WERI-Rb-1 (cell line): Measurements from ENCODE around the gene AFF1.

Experiments
- DNase-seq: peaks from one replicate; pipeline ENCODE4 v3.0.0-alpha.2; 2020
- H3K27ac ChIP-seq: fragments of 250-450 bp; sonication (Bioruptor Pico); 2 replicates; pipeline ENCODE4 v1.5.1; 2020; ENCODE audit warnings: mild to moderate bottlenecking, moderate library complexity
- H3K27me3 ChIP-seq: fragments of 250-450 bp; sonication (Bioruptor Pico); 2 replicates; pipeline ENCODE4 v1.5.1; 2021; ENCODE audit warnings: mild to moderate bottlenecking, low read depth, moderate library complexity; ENCODE audit not compliant: insufficient read depth, severe bottlenecking
- H3K36me3 ChIP-seq: fragments of 250-450 bp; sonication (Bioruptor Pico); 2 replicates; pipeline ENCODE4 v1.5.1; 2020; ENCODE audit warnings: mild to moderate bottlenecking, moderate library complexity
- H3K4me3 ChIP-seq: 2 replicates; pipeline ENCODE4 v1.5.1; 2011; ENCODE audit warnings: low read depth, mild to moderate bottlenecking, control low read depth, low read length
- H3K9me3 ChIP-seq: fragments of 250-450 bp; sonication (Bioruptor Pico); 2 replicates; pipeline ENCODE4 v1.5.1; 2021; ENCODE audit warnings: mild to moderate bottlenecking, moderate library complexity; ENCODE audit not compliant: severe bottlenecking
- TF ChIP-seq, protein P1 (sequence below): IDR thresholded peaks from 2 replicates; pipeline ENCODE4 v1.5.1; 2011; ENCODE audit warnings: low read depth, mild to moderate bottlenecking, control low read depth, inconsistent platforms, low read length

The AFF1 gene

DNA sequence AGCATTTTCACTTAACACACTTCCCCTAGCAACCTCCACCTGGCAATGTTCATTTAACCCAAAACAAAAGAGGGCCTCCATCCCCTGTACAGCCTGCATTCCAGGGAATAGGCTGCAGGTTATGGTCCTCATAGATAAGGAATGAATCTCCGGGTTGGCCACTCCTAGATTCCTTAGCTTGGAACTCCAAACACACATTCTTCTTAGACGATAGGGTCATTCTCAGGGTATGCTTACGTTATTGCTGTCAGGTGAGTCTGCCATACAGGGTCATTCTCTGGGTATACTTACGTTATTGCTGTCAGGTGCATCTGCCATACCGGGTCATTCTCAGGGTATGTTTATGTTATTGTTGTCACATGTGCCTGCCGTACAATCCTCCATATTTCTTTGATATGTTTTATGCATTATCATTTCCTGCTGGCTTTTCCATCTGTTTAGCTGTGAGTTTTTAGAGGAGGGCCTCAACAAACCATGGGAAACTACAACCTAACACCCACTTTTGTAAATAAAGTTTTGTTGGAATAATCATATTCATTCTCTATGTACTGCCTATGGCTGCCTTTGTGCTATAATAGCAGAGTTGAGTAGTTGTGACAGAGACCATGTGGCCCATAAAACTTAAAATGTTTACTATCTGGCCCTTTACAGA is 8.2 kb upstream of the AFF1 start:
- Histone ChIP-seq H3K9me3 (no peaks in the 10 kb centered on the region), H3K4me3 (no peak overlapping the region), H3K36me3 (no peaks in the 10 kb centered on the region), H3K27me3 (no peaks in the 10 kb centered on the region), H3K27ac (no peak overlapping the region)
- DNase-seq: no peak
- TF ChIP-seq, protein P1, sequence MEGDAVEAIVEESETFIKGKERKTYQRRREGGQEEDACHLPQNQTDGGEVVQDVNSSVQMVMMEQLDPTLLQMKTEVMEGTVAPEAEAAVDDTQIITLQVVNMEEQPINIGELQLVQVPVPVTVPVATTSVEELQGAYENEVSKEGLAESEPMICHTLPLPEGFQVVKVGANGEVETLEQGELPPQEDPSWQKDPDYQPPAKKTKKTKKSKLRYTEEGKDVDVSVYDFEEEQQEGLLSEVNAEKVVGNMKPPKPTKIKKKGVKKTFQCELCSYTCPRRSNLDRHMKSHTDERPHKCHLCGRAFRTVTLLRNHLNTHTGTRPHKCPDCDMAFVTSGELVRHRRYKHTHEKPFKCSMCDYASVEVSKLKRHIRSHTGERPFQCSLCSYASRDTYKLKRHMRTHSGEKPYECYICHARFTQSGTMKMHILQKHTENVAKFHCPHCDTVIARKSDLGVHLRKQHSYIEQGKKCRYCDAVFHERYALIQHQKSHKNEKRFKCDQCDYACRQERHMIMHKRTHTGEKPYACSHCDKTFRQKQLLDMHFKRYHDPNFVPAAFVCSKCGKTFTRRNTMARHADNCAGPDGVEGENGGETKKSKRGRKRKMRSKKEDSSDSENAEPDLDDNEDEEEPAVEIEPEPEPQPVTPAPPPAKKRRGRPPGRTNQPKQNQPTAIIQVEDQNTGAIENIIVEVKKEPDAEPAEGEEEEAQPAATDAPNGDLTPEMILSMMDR: no peak

DNA sequence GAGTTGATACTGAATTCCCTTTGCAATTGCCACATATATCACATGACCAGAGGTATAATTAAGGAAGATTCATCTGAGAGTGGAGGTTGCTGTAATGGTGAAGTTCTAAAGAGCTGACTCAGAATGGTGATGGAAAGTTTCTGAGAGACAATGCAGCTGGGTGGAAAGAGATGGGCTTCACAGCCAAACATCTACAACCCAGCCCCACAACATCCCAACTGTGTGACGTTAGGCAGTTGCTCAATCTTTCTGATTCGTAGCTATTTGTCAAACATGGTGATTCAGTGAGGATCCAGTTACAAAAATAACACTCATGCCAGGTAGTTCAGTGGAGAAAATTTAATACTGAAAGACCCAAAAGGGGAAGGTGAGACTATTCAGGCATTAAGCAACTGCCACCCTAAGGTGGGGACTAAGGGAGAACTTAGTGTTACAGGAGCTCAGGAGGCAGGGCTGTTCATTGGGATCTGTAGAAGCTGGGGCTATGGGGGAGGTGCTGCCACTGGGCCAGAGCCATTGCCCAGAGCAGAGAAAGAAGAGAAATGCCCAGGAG is 6.9 kb upstream of the AFF1 start:
- no peaks in the 10 kb centered on the region for H3K27me3 ChIP-seq
- H3K36me3 ChIP-seq: no peaks in the 10 kb centered on the region
- no peak for DNase-seq
- H3K27ac ChIP-seq: no peak overlapping the region
- no peaks in the 10 kb centered on the region for H3K9me3 ChIP-seq
- no peak overlapping the region for H3K4me3 ChIP-seq
- TF ChIP-seq, protein P1: no peak

DNA sequence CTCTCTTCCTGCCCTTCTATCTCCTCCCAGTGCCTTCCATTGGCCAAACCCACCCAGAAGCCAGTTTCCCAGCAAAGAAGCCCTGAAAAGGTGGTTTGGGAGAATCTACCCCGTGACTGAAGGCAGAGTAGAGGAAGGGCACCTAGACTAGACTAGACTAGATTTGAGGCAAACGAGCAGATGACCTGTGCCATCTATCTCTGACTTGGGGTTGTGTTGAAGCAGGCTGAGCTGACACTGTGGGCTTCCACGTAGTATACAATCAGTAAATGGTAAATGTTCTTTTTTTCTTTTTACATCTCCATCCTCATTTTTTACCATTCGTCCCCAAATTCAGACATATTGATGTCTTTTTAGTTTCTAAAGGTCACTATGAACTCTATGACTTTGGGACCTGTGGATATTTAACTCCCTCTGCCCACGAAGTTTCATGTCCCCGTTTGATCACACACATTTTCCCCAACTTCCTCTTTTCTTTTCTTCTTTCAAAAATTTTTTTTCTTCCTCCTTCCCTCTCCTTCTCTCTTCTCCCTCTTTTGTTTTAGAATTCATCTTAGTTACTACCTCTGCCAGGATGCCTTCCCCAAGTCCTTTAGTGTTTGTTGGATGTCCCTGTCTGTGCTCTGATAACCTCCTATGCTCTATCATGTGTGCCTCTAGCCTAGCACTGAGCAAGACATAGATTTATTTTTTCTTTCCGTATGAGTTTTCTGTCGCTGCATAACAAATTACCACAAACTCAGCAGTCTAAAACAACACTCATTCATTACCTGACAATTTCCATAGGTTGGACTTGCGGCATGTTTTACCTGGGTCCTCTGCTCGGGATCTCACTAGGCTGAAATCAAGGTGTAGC is 6.2 kb upstream of the AFF1 start:
- Histone ChIP-seq H3K4me3 (no peak overlapping the region), H3K27ac (no peak overlapping the region), H3K9me3 (no peaks in the 10 kb centered on the region), H3K27me3 (no peaks in the 10 kb centered on the region), H3K36me3 (no peaks in the 10 kb centered on the region)
- TF ChIP-seq, protein P1: no peak
- no peak for DNase-seq

DNA sequence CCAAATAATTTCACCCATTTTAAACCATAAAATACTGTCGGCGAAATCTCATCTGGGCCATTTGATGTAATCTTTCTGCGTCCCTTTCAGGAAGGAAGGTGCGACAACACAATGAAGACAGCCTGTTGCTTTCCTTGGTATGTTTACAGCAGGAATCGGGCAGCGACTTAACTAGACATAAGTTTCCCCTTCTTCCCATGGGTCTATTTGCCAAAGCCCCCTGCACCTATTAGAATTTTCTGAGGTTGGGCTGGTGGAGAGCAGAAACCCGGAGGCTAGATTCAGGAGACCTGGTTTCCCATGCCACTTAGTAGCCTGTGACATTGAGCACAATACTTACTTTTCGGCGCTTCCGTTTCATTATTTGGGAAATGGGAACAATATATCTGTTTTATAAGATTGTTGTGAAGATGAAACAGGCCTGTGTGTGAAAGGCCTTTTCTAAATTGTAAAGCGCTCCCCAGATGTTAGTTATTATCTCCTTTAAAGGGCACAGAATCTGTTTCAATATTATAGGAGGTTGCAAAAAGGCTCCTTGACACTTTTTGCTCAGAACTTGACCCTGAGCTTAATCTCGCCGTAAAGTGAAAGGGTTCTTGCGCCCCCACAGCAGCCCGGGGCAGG is 552 bp upstream of the AFF1 start:
- Histone ChIP-seq H3K9me3 (no peaks in the 10 kb centered on the region), H3K27me3 (no peaks in the 10 kb centered on the region), H3K27ac (peak overlapping the region; percentile 62), H3K36me3 (no peaks in the 10 kb centered on the region), H3K4me3 (peak overlapping the region; percentile 89)
- no peak for DNase-seq
- TF ChIP-seq, protein P1: no peak

DNA sequence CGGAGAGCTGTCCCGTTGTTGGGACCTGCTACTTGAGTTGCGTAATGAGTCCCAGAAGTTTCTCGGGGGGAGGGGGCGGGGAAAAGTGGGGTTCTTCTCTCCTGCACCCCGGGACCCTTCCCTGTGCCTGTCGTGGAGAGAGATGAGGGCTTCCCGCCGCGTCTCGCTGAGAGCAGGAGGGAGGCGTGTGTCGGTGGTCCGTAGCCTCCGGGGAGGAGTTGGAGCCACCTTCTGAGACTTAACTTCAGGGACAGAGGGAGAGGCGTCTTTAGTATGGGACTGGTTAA is 698 bp downstream of the AFF1 start:
- Histone ChIP-seq H3K27ac (peak overlapping the region; percentile 82), H3K4me3 (peak overlapping the region; percentile 89), H3K9me3 (no peaks in the 10 kb centered on the region), H3K36me3 (no peaks in the 10 kb centered on the region), H3K27me3 (no peaks in the 10 kb centered on the region)
- TF ChIP-seq, protein P1: no peak
- no peak for DNase-seq
